Measurements from ENCODE around the gene PTPRD. TPM values are rescaled to one million over a fixed set of nuclear protein-coding genes. Genes with fewer than 3 reads are reported as not detected.

The PTPRD gene
- total and polyA plus RNA-seq, 2 of the 4 experiments (the other 2 are of a cell fraction) = 0.07 to 0.18 TPM

GRCh38 chr9:8633784-8634183 lies 1979.0 kb downstream of the PTPRD start:
- WGBS, 2 experiments (ENCODE audit: extremely low coverage in 2 of 2, insufficient read length in 1 of 2) = no CpG with 5 or more reads among the region's 3 CpGs
- H3K18ac ChIP-seq (ENCODE audit: low read depth, low read length) = no peak overlapping the region
- POLR2A ChIA-PET (ENCODE audit: unreplicated experiment) = no interaction called here

More at GRCh38 chr9:8633784-8634183, 1979.0 kb downstream of the PTPRD start:
- Histone ChIP-seq H2BK5ac (ENCODE audit: low read depth, low read length, poor library complexity, severe bottlenecking) (no peak overlapping the region), H3K4me2 (ENCODE audit: low read depth, low read length) (no peak overlapping the region), H3K9me1 (ENCODE audit: insufficient read depth, low read length) (no peaks in the 10 kb centered on the region), H3K9ac (ENCODE audit: low read depth, low read length) (no peak overlapping the region), H2BK15ac (ENCODE audit: low read depth, low read length) (no peak overlapping the region), H2AK9ac (replicated peaks; ENCODE audit: low read depth, low read length, poor library complexity) (no peak overlapping the region), H4K91ac (ENCODE audit: insufficient read depth, low read depth, low read length) (no peak overlapping the region), H3K27ac (ENCODE audit: insufficient read depth, low read length) (no peak overlapping the region), H3K9me3 (ENCODE audit: control insufficient read depth, insufficient read depth, low read length) (no peaks in the 10 kb centered on the region), H4K8ac (ENCODE audit: low read depth in 2 of 2, low read length in 2 of 2) (no peak overlapping the region), H3K56ac (ENCODE audit: extremely low read depth, insufficient read depth, low read length) (no peak overlapping the region), H3K23ac (ENCODE audit: low read depth, low read length) (no peak overlapping the region), H3K4me1 (ENCODE audit: control insufficient read depth, insufficient read depth, low read length) (no peaks in the 10 kb centered on the region), H4K20me1 (ENCODE audit: insufficient read depth, low read length) (no peaks in the 10 kb centered on the region), H3K36me3 (ENCODE audit: control insufficient read depth, insufficient read depth, low read length) (no peaks in the 10 kb centered on the region), H2BK120ac (ENCODE audit: low read depth, low read length) (no peak overlapping the region), H3K4ac (ENCODE audit: low read depth, low read length) (no peak overlapping the region), H3K79me1 (ENCODE audit: low read depth in 1 of 2, low read length in 2 of 2) (no peaks in the 10 kb centered on the region), H3K14ac (replicated peaks; ENCODE audit: low read depth, low read length) (no peak overlapping the region), H2AFZ (replicated peaks; ENCODE audit: low read length, poor library complexity) (no peak overlapping the region), H4K5ac (ENCODE audit: low read depth, low read length) (no peak overlapping the region), H2AK5ac (ENCODE audit: low read depth, low read length) (no peak overlapping the region), H2BK20ac (ENCODE audit: low read depth, low read length) (no peak overlapping the region), H3K27me3 (ENCODE audit: control insufficient read depth, insufficient read depth, low read length) (no peaks in the 10 kb centered on the region), H3K4me3 (ENCODE audit: insufficient read depth, low read depth, low read length) (no peak overlapping the region)
- TF ChIP-seq MXI1 (IDR thresholded peaks at IDR 0.05; ENCODE audit: borderline replicate concordance, low read depth, low read length) = no peak
- TF ChIP-seq POLR2A (IDR thresholded peaks at IDR 0.05; ENCODE audit: low read depth, low read length) = no peak
- TF ChIP-seq RCOR1 (IDR thresholded peaks at IDR 0.05; ENCODE audit: insufficient replicate concordance, low read length) = no peak
- ATAC-seq (ENCODE audit: low read depth) (no peak), DNase-seq (no peak)
- in situ Hi-C loops (cut with MboI; ENCODE audit: low sequenced_read_pairs) = no loop called here
- CTCF ChIA-PET = no interaction called here
- no TSS peak for BruUV-seq (replicated peaks)
- intact Hi-C loops (cut with micrococcal nuclease) = no loop called here
- dilution Hi-C loops (cut with HindIII; ENCODE audit: low sequenced_read_pairs, unreplicated experiment) = no loop called here
